PC-9 (cell line): ENCODE data around the gene DLGAP1. TPM values are rescaled to one million over a fixed set of nuclear protein-coding genes. Genes with fewer than 3 reads are reported as not detected.

ENCODE experiments used
- BruUV-seq: library from RNA; stranded (reverse); fragments of 400-500 nt; replicated peaks from 2 replicates; lab custom pipeline; 2021; lab: Mats Ljungman, UMichigan
- CTCF ChIA-PET: fragments of 300-600 bp; sonication (Branson Sonifier 250); formaldehyde crosslinking; loops from one replicate; lab custom pipeline; 2022; ENCODE audit warnings: antibody characterized with exemption; lab: Charles Lee
- POLR2A ChIA-PET: fragments of 300-600 bp; sonication (Branson Sonifier 250); formaldehyde crosslinking; loops from one replicate; lab custom pipeline; 2022; ENCODE audit warnings: antibody characterized with exemption; ENCODE audit not compliant: unreplicated experiment; lab: Charles Lee
- DNase-seq, 2 experiments: peaks; one replicate each; pipeline versions ENCODE4 v3.0.0 to v3.0.0-alpha.2; 2015 to 2022; ENCODE audit warnings: mixed read lengths in 1 of 2
- H2AFZ ChIP-seq: fragments of 200-600 bp; sonication (generic); 2 replicates; pipeline ENCODE4 v1.8.1; 2017; ENCODE audit warnings: antibody characterized with exemption
- H3F3A ChIP-seq: fragments of 200-600 bp; sonication (generic); 2 replicates; pipeline ENCODE4 v1.8.1; 2017; ENCODE audit warnings: antibody characterized with exemption, mild to moderate bottlenecking, low read depth; ENCODE audit not compliant: insufficient read depth
- H3K27ac ChIP-seq: fragments of 200-600 bp; sonication (generic); 2 replicates; pipeline ENCODE4 v1.6.1; 2016; ENCODE audit warnings: mixed run types
- H3K27me3 ChIP-seq: fragments of 200-600 bp; sonication (generic); 2 replicates; pipeline ENCODE4 v1.6.1; 2016; ENCODE audit warnings: low read depth, mixed run types; ENCODE audit not compliant: insufficient read depth
- H3K36me3 ChIP-seq: fragments of 200-600 bp; sonication (generic); 2 replicates; pipeline ENCODE4 v1.6.1; 2016; ENCODE audit warnings: low read depth, mixed run types
- H3K4me1 ChIP-seq: fragments of 200-600 bp; sonication (generic); replicated peaks from 2 replicates; pipeline ENCODE4 v1.6.1; 2016; ENCODE audit warnings: mixed run types; ENCODE audit not compliant: insufficient read depth
- H3K4me2 ChIP-seq: fragments of 200-600 bp; sonication (generic); 2 replicates; pipeline ENCODE4 v1.6.1; 2017; ENCODE audit warnings: mixed run types
- H3K4me3 ChIP-seq: fragments of 200-600 bp; sonication (generic); 2 replicates; pipeline ENCODE4 v1.6.1; 2016; ENCODE audit warnings: mixed run types
- H3K79me2 ChIP-seq: fragments of 200-600 bp; sonication (generic); 2 replicates; pipeline ENCODE4 v1.6.1; 2017; ENCODE audit warnings: low read depth, mixed run types
- H3K9me2 ChIP-seq: fragments of 200-600 bp; sonication (generic); 2 replicates; pipeline ENCODE4 v1.8.1; 2017; ENCODE audit warnings: mild to moderate bottlenecking; ENCODE audit not compliant: insufficient read depth
- H3K9me3 ChIP-seq: fragments of 200-600 bp; sonication (generic); 2 replicates; pipeline ENCODE4 v1.8.1; 2016; ENCODE audit warnings: low read depth; ENCODE audit not compliant: insufficient read depth
- H4K20me1 ChIP-seq: fragments of 200-600 bp; sonication (generic); 2 replicates; pipeline ENCODE4 v1.8.1; 2017; ENCODE audit not compliant: insufficient read depth
- EZH2 ChIP-seq: fragments of 200-600 bp; sonication (generic); IDR thresholded peaks from 2 replicates; pipeline ENCODE4 v1.8.0; 2017; ENCODE audit warnings: antibody characterized with exemption, low read depth
- intact Hi-C: fragments of 100-400 bp; cut with micrococcal nuclease; formaldehyde crosslinking; loops from one replicate; pipeline ENCODE4 v1.10.0; 2022; ENCODE audit not compliant: unreplicated experiment
- total RNA-seq: library from RNA; stranded (reverse); gene quantifications from 2 replicates; pipeline ENCODE4 v1.2.3, GENCODE V29; 2021
- TF ChIP-seq, protein P1 (sequence below): fragments of 200-600 bp; sonication (generic); conservative IDR thresholded peaks from 2 replicates; pipeline ENCODE4 v1.6.1; 2017; ENCODE audit warnings: mixed run types, antibody characterized with exemption, mild to moderate bottlenecking, moderate library complexity

DLGAP1 gene
- total RNA-seq, 1 experiment from 2014 or later, result not detected

- no peak for TF ChIP-seq EZH2
- TF ChIP-seq, protein P1, sequence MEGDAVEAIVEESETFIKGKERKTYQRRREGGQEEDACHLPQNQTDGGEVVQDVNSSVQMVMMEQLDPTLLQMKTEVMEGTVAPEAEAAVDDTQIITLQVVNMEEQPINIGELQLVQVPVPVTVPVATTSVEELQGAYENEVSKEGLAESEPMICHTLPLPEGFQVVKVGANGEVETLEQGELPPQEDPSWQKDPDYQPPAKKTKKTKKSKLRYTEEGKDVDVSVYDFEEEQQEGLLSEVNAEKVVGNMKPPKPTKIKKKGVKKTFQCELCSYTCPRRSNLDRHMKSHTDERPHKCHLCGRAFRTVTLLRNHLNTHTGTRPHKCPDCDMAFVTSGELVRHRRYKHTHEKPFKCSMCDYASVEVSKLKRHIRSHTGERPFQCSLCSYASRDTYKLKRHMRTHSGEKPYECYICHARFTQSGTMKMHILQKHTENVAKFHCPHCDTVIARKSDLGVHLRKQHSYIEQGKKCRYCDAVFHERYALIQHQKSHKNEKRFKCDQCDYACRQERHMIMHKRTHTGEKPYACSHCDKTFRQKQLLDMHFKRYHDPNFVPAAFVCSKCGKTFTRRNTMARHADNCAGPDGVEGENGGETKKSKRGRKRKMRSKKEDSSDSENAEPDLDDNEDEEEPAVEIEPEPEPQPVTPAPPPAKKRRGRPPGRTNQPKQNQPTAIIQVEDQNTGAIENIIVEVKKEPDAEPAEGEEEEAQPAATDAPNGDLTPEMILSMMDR, result no peak
- no peaks in the 10 kb centered on the region for H3K4me1 ChIP-seq
- H2AFZ ChIP-seq, result no peak overlapping the region
- H3K4me2 ChIP-seq, result no peak overlapping the region
- H3K27ac ChIP-seq, result no peak overlapping the region
- DNase-seq, result no peak
- H3K27me3 ChIP-seq, result no peaks in the 10 kb centered on the region
- H4K20me1 ChIP-seq, result no peaks in the 10 kb centered on the region
- POLR2A ChIA-PET, result interaction anchor here (0.7 kb wide), 1 partner anchor 181 kb away, joined by 4 read pairs; no protein-coding TSS in a partner anchor
- CTCF ChIA-PET, result no interaction called here
- no peaks in the 10 kb centered on the region for H3K36me3 ChIP-seq
- no TSS peak for BruUV-seq
- H3K4me3 ChIP-seq, result no peak overlapping the region
- H3K79me2 ChIP-seq, result no peaks in the 10 kb centered on the region
- H3F3A ChIP-seq, result peaks cover 8% of the 10 kb centered on the region
- intact Hi-C loops, result no loop called here
- H3K9me3 ChIP-seq, result no peaks in the 10 kb centered on the region
- no peaks in the 10 kb centered on the region for H3K9me2 ChIP-seq
These were observed 983.9 kb downstream of the DLGAP1 start for GRCh38 chr18:3471141-3471648.

DNA sequence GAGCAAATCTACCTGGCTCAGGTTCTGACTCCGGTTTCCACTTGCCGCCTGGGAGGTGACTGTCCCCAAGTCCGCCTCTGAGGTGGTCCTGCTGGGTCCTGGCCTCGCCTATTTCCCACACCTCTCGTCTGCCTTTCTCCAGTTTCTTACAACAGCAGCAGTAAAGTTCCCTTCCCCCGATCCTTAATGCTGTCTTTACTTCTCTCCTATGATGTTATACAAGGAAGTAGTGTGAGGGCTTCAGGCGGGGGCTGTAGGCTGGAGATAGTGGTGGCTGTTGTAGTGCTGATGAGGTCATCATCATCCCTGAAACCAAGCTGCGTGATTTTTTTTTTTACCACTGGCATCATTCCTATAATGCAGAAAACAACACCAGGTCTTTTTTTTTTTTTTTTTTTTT is 986.3 kb downstream of the DLGAP1 start:
- Histone ChIP-seq H4K20me1 (no peaks in the 10 kb centered on the region), H3K4me1 (no peaks in the 10 kb centered on the region), H3K27me3 (no peaks in the 10 kb centered on the region), H3K36me3 (no peaks in the 10 kb centered on the region), H3K4me3 (no peak overlapping the region), H3F3A (peaks cover 28% of the 10 kb centered on the region), H3K9me2 (no peaks in the 10 kb centered on the region), H3K9me3 (no peaks in the 10 kb centered on the region), H2AFZ (no peak overlapping the region), H3K27ac (no peak overlapping the region), H3K79me2 (no peaks in the 10 kb centered on the region), H3K4me2 (no peak overlapping the region)
- ChIA-PET CTCF (no interaction called here), POLR2A (no interaction called here)
- intact Hi-C loops, result no loop called here
- no TSS peak for BruUV-seq
- TF ChIP-seq, protein P1, result no peak
- TF ChIP-seq EZH2, result no peak
- DNase-seq, result no peak

GRCh38 chr18:3468066-3468705 is 986.9 kb downstream of the DLGAP1 start:
- H4K20me1 ChIP-seq, result no peaks in the 10 kb centered on the region
- no peak overlapping the region for H3K27ac ChIP-seq
- CTCF ChIA-PET, result interaction anchor here (0.6 kb wide), 1 partner anchor 64 kb away, joined by 3 read pairs; no protein-coding TSS in a partner anchor
- no peak overlapping the region for H3K4me3 ChIP-seq
- H3K9me3 ChIP-seq, result no peaks in the 10 kb centered on the region
- no peak overlapping the region for H3K4me2 ChIP-seq
- POLR2A ChIA-PET, result no interaction called here
- intact Hi-C loops, result no loop called here
- no peaks in the 10 kb centered on the region for H3K27me3 ChIP-seq
- no TSS peak for BruUV-seq
- no peak for DNase-seq
- no peak for TF ChIP-seq EZH2
- TF ChIP-seq, protein P1, result no peak; the same call in 1 of the 2 replicates
- no peaks in the 10 kb centered on the region for H3K79me2 ChIP-seq
- no peak overlapping the region for H2AFZ ChIP-seq
- peaks cover 34% of the 10 kb centered on the region for H3F3A ChIP-seq
- no peaks in the 10 kb centered on the region for H3K9me2 ChIP-seq
- no peaks in the 10 kb centered on the region for H3K36me3 ChIP-seq
- H3K4me1 ChIP-seq, result no peaks in the 10 kb centered on the region
